PC-9 (cell line): ENCODE results near the gene TRAF2. TPM values are rescaled to one million over a fixed set of nuclear protein-coding genes. Genes with fewer than 3 reads are reported as not detected.

Experiments
- BruUV-seq: library from RNA; stranded (reverse); fragments of 400-500 nt; replicated peaks from 2 replicates; lab custom pipeline; 2021; lab: Mats Ljungman, UMichigan
- CTCF ChIA-PET: fragments of 300-600 bp; sonication (Branson Sonifier 250); formaldehyde crosslinking; loops from one replicate; lab custom pipeline; 2022; ENCODE audit warnings: antibody characterized with exemption; lab: Charles Lee
- POLR2A ChIA-PET: fragments of 300-600 bp; sonication (Branson Sonifier 250); formaldehyde crosslinking; loops from one replicate; lab custom pipeline; 2022; ENCODE audit warnings: antibody characterized with exemption; ENCODE audit not compliant: unreplicated experiment; lab: Charles Lee
- DNase-seq, 2 experiments: peaks; one replicate each; pipeline versions ENCODE4 v3.0.0 to v3.0.0-alpha.2; 2015 to 2022; ENCODE audit warnings: mixed read lengths in 1 of 2
- H2AFZ ChIP-seq: fragments of 200-600 bp; sonication (generic); 2 replicates; pipeline ENCODE4 v1.8.1; 2017; ENCODE audit warnings: antibody characterized with exemption
- H3F3A ChIP-seq: fragments of 200-600 bp; sonication (generic); 2 replicates; pipeline ENCODE4 v1.8.1; 2017; ENCODE audit warnings: antibody characterized with exemption, mild to moderate bottlenecking, low read depth; ENCODE audit not compliant: insufficient read depth
- H3K27ac ChIP-seq: fragments of 200-600 bp; sonication (generic); 2 replicates; pipeline ENCODE4 v1.6.1; 2016; ENCODE audit warnings: mixed run types
- H3K27me3 ChIP-seq: fragments of 200-600 bp; sonication (generic); 2 replicates; pipeline ENCODE4 v1.6.1; 2016; ENCODE audit warnings: low read depth, mixed run types; ENCODE audit not compliant: insufficient read depth
- H3K36me3 ChIP-seq: fragments of 200-600 bp; sonication (generic); 2 replicates; pipeline ENCODE4 v1.6.1; 2016; ENCODE audit warnings: low read depth, mixed run types
- H3K4me1 ChIP-seq: fragments of 200-600 bp; sonication (generic); replicated peaks from 2 replicates; pipeline ENCODE4 v1.6.1; 2016; ENCODE audit warnings: mixed run types; ENCODE audit not compliant: insufficient read depth
- H3K4me2 ChIP-seq: fragments of 200-600 bp; sonication (generic); 2 replicates; pipeline ENCODE4 v1.6.1; 2017; ENCODE audit warnings: mixed run types
- H3K4me3 ChIP-seq: fragments of 200-600 bp; sonication (generic); 2 replicates; pipeline ENCODE4 v1.6.1; 2016; ENCODE audit warnings: mixed run types
- H3K79me2 ChIP-seq: fragments of 200-600 bp; sonication (generic); 2 replicates; pipeline ENCODE4 v1.6.1; 2017; ENCODE audit warnings: low read depth, mixed run types
- H3K9me2 ChIP-seq: fragments of 200-600 bp; sonication (generic); 2 replicates; pipeline ENCODE4 v1.8.1; 2017; ENCODE audit warnings: mild to moderate bottlenecking; ENCODE audit not compliant: insufficient read depth
- H3K9me3 ChIP-seq: fragments of 200-600 bp; sonication (generic); 2 replicates; pipeline ENCODE4 v1.8.1; 2016; ENCODE audit warnings: low read depth; ENCODE audit not compliant: insufficient read depth
- H4K20me1 ChIP-seq: fragments of 200-600 bp; sonication (generic); 2 replicates; pipeline ENCODE4 v1.8.1; 2017; ENCODE audit not compliant: insufficient read depth
- CTCF ChIP-seq: fragments of 200-600 bp; sonication (generic); conservative IDR thresholded peaks from 2 replicates; pipeline ENCODE4 v1.6.1; 2017; ENCODE audit warnings: mixed run types, antibody characterized with exemption, mild to moderate bottlenecking, moderate library complexity
- EZH2 ChIP-seq: fragments of 200-600 bp; sonication (generic); IDR thresholded peaks from 2 replicates; pipeline ENCODE4 v1.8.0; 2017; ENCODE audit warnings: antibody characterized with exemption, low read depth
- intact Hi-C: fragments of 100-400 bp; cut with micrococcal nuclease; formaldehyde crosslinking; loops from one replicate; pipeline ENCODE4 v1.10.0; 2022; ENCODE audit not compliant: unreplicated experiment
- microRNA-seq: library from miRNA; unstranded; fragments of <30 nt; microRNA quantifications from one replicate; pipeline ENCODE4 v1.2.0, GENCODE V29; 2021; ENCODE audit warnings: borderline number of aligned reads, borderline replicate concordance
- total RNA-seq: library from RNA; stranded (reverse); gene quantifications from 2 replicates; pipeline ENCODE4 v1.2.3, GENCODE V29; 2021

Gene TRAF2
- total RNA-seq, 1 experiment from 2014 or later: 42.7 TPM

GRCh38 chr9:136974817-136975535, 88.7 kb downstream of the TRAF2 start:
- Histone ChIP-seq H3K27me3 (no peaks in the 10 kb centered on the region), H2AFZ (no peak overlapping the region), H3K4me3 (no peak overlapping the region), H3K9me2 (no peaks in the 10 kb centered on the region), H3K27ac (no peak overlapping the region), H3K36me3 (no peaks in the 10 kb centered on the region), H3F3A (peaks cover 12% of the 10 kb centered on the region; the same call in 1 of the 2 replicates), H3K4me2 (no peak overlapping the region), H4K20me1 (no peaks in the 10 kb centered on the region), H3K4me1 (no peaks in the 10 kb centered on the region), H3K79me2 (no peaks in the 10 kb centered on the region), H3K9me3 (no peaks in the 10 kb centered on the region)
- POLR2A ChIA-PET: interaction anchor here (0.5 kb wide), 1 partner anchor 21 kb away, joined by 4 read pairs; the partner anchor contains the start of gene CLIC3
- peak in 1 of 2 experiments; percentile 39 for DNase-seq
- intact Hi-C loops: no loop called here
- TF ChIP-seq CTCF (no peak), EZH2 (no peak)
- no TSS peak for BruUV-seq
- CTCF ChIA-PET: interaction anchor here (1.1 to 1.2 kb wide), 2 partner anchors 21 to 54 kb away, joined by 3 read pairs; partner anchors contain the start of gene CLIC3

GRCh38 chr9:136975644-136976043, 89.3 kb downstream of the TRAF2 start:
- H3K36me3 ChIP-seq: no peaks in the 10 kb centered on the region
- no TSS peak for BruUV-seq
- no peak overlapping the region for H2AFZ ChIP-seq
- no peak for DNase-seq
- H3F3A ChIP-seq: peaks cover 12% of the 10 kb centered on the region; the same call in 1 of the 2 replicates
- H3K9me2 ChIP-seq: no peaks in the 10 kb centered on the region
- intact Hi-C loops: no loop called here
- TF ChIP-seq CTCF: no peak
- TF ChIP-seq EZH2: no peak
- CTCF ChIA-PET: interaction anchor here (1.1 to 1.2 kb wide), 2 partner anchors 21 to 54 kb away, joined by 3 read pairs; partner anchors contain the start of gene CLIC3
- POLR2A ChIA-PET: no interaction called here
- no peak overlapping the region for H3K27ac ChIP-seq
- H3K79me2 ChIP-seq: no peaks in the 10 kb centered on the region
- H3K4me3 ChIP-seq: no peak overlapping the region
- H3K9me3 ChIP-seq: no peaks in the 10 kb centered on the region
- no peaks in the 10 kb centered on the region for H4K20me1 ChIP-seq
- no peaks in the 10 kb centered on the region for H3K27me3 ChIP-seq
- H3K4me2 ChIP-seq: no peak overlapping the region
- no peaks in the 10 kb centered on the region for H3K4me1 ChIP-seq

Small RNA genes lying within 50 kb of the gene (microRNA-seq; reads per million reads assigned to microRNA genes)
- 8.8 reads per million, percentile 13 among the genes with 10 or more reads in this experiment for gene MIR4479

Other genes starting within 250 kb of the TRAF2 start
- gene EGFL7, start 223.6 kb upstream of the TRAF2 start, total RNA-seq: 53.1 and 70.7 TPM in 2 replicates
- 124 and 136 TPM in 2 replicates for gene AGPAT2, start 199.1 kb upstream of the TRAF2 start, total RNA-seq
- gene DIPK1B, start 173.9 kb upstream of the TRAF2 start, total RNA-seq: 19.0 and 32.6 TPM in 2 replicates
- gene LCN10, start 143.6 kb upstream of the TRAF2 start, total RNA-seq: 0.94 and 2.2 TPM in 2 replicates
- gene LCN6, start 138.0 kb upstream of the TRAF2 start, total RNA-seq: not detected in 2 replicates
- gene LCN8, start 128.3 kb upstream of the TRAF2 start, total RNA-seq: not detected in 2 replicates
- not detected in 2 replicates for gene LCN15, start 122.0 kb upstream of the TRAF2 start, total RNA-seq
- 83.6 and 124 TPM in 2 replicates for gene TMEM141, start 95.2 kb upstream of the TRAF2 start, total RNA-seq
- gene CCDC183, start 90.2 kb upstream of the TRAF2 start, total RNA-seq: 3.6 and 5.3 TPM in 2 replicates
- 116 and 136 TPM in 2 replicates for gene RABL6, start 78.6 kb upstream of the TRAF2 start, total RNA-seq
- gene AJM1, start 44.0 kb upstream of the TRAF2 start, total RNA-seq: 5.3 and 5.9 TPM in 2 replicates
- 112 and 114 TPM in 2 replicates for gene PHPT1, start 37.1 kb upstream of the TRAF2 start, total RNA-seq
- 9.2 and 11.6 TPM in 2 replicates for gene MAMDC4, start 34.2 kb upstream of the TRAF2 start, total RNA-seq
- gene EDF1, start 20.2 kb upstream of the TRAF2 start, total RNA-seq: 275 and 338 TPM in 2 replicates
- gene FBXW5, start 58.2 kb downstream of the TRAF2 start, total RNA-seq: 101 and 125 TPM in 2 replicates
- 2.3 and 4.4 TPM in 2 replicates for gene C8G, start 58.7 kb downstream of the TRAF2 start, total RNA-seq
- gene LCN12, start 65.8 kb downstream of the TRAF2 start, total RNA-seq: 9.3 and 14.2 TPM in 2 replicates
- 1.7 and 2.0 TPM in 2 replicates for gene PTGDS, start 91.0 kb downstream of the TRAF2 start, total RNA-seq
- gene LCNL1, start 96.5 kb downstream of the TRAF2 start, total RNA-seq: 0.41 and 0.43 TPM in 2 replicates
- 54.9 and 78.9 TPM in 2 replicates for gene PAXX, start 105.9 kb downstream of the TRAF2 start, total RNA-seq
- 24.1 and 39.7 TPM in 2 replicates for gene CLIC3, start 110.1 kb downstream of the TRAF2 start, total RNA-seq
- 79.2 and 115 TPM in 2 replicates for gene ABCA2, start 141.7 kb downstream of the TRAF2 start, total RNA-seq
- gene FUT7, start 145.6 kb downstream of the TRAF2 start, total RNA-seq: not detected in 2 replicates
- gene NPDC1, start 159.7 kb downstream of the TRAF2 start, total RNA-seq: 89.8 and 137 TPM in 2 replicates
- gene ENTPD2, start 167.5 kb downstream of the TRAF2 start, total RNA-seq: 9.0 and 14.1 TPM in 2 replicates
- gene SAPCD2, start 184.0 kb downstream of the TRAF2 start, total RNA-seq: 46.9 and 50.3 TPM in 2 replicates
- 9.9 and 14.7 TPM in 2 replicates for gene UAP1L1, start 191.0 kb downstream of the TRAF2 start, total RNA-seq
- gene MAN1B1, start 200.5 kb downstream of the TRAF2 start, total RNA-seq: 79.3 and 107 TPM in 2 replicates
- gene DPP7, start 228.2 kb downstream of the TRAF2 start, total RNA-seq: 104 and 126 TPM in 2 replicates